LoVo (cell line): ENCODE measurements around the gene HBEGF.
A peak's percentile ranks its signal among the peaks of the same experiment; 100 is the strongest.

Experiments used
- DNase-seq: peaks from one replicate; pipeline ENCODE4 v3.0.0-alpha.2; 2016; ENCODE audit warnings: low spot score

The HBEGF gene

GRCh38 chr5:140302786-140303639, 43.4 kb downstream of the HBEGF start, which contains the start of gene PFDN1:
Gene PFDN1 (minus strand): TSS chr5:140303101. CDS start chr5:140303073, 28 bp downstream.
- DNase-seq: peak; percentile 99

GRCh38 chr5:140301136-140301535, 45.3 kb downstream of the HBEGF start:
- DNase-seq: no peak

GRCh38 chr5:140299056-140299455, 47.3 kb downstream of the HBEGF start:
- no peak for DNase-seq

GRCh38 chr5:140298183-140298601, 48.2 kb downstream of the HBEGF start:
- DNase-seq: no peak

- no peak for DNase-seq
Measured at GRCh38 chr5:140297283-140297682, 49.1 kb downstream of the HBEGF start.

- DNase-seq: no peak
Measured at GRCh38 chr5:140296289-140296688, 50.1 kb downstream of the HBEGF start.

GRCh38 chr5:140295414-140295813, 51.0 kb downstream of the HBEGF start:
- peak; percentile 56 for DNase-seq

- no peak for DNase-seq
Measured at GRCh38 chr5:140294753-140295152, 51.6 kb downstream of the HBEGF start.

- DNase-seq: no peak
Measured at GRCh38 chr5:140293849-140294100, 52.6 kb downstream of the HBEGF start.

- no peak for DNase-seq
Measured at GRCh38 chr5:140293091-140293848, 53.1 kb downstream of the HBEGF start.

GRCh38 chr5:140292212-140293036, 54.0 kb downstream of the HBEGF start:
- DNase-seq: no peak

- no peak for DNase-seq
Measured at GRCh38 chr5:140287801-140288521, 58.4 kb downstream of the HBEGF start.

- no peak for DNase-seq
Measured at GRCh38 chr5:140286424-140286823, 60.0 kb downstream of the HBEGF start.

- DNase-seq: no peak
Measured at GRCh38 chr5:140284013-140284412, 62.4 kb downstream of the HBEGF start.
